A204.1 (cell line): ENCODE results near the gene RAB23.

Source experiments
- FAIRE-seq: peaks from 2 replicates; lab custom pipeline; 2012; peaks lifted over from hg19 to GRCh38; lab: Jason Lieb, UNC

Gene RAB23

DNA sequence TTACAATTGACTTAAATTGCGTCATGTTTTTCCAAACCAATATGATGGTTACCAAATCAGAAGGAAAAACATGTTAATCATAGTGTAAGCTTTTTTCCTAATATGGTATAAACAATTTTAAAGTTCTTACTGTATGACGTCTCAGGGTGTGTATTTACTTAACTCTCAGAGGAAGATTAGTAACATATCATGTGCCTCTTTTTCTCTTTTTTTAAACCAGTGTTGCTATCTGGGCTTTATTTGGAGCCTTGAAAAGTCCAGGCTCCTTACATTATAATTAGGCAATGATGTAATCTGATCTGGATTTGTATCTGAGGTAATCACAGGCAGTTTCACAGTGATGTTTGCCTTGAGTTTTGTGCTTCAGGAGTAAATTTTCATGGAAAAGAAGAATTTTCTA is 20.4 kb upstream of the RAB23 start:
- FAIRE-seq: no peak

DNA sequence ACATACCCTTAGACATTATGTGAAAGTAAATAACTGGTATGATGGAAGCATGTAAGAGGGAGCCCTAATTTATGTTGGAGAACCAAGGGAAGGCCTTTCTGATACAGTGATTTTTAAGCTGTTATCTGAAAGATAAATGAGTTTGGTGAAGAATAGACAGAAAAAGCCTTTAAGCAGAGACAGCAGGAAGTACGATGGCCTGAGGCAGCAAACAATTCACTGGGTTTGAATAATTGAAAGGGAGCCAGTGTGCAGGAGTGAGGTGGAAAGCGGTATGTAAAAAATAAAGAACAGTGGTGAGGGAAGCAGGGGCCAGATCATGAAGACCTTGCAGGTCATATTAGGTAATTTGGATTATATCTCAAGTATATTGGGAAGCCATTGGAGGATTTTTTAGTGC is 4.1 kb upstream of the RAB23 start:
- FAIRE-seq: no peak

DNA sequence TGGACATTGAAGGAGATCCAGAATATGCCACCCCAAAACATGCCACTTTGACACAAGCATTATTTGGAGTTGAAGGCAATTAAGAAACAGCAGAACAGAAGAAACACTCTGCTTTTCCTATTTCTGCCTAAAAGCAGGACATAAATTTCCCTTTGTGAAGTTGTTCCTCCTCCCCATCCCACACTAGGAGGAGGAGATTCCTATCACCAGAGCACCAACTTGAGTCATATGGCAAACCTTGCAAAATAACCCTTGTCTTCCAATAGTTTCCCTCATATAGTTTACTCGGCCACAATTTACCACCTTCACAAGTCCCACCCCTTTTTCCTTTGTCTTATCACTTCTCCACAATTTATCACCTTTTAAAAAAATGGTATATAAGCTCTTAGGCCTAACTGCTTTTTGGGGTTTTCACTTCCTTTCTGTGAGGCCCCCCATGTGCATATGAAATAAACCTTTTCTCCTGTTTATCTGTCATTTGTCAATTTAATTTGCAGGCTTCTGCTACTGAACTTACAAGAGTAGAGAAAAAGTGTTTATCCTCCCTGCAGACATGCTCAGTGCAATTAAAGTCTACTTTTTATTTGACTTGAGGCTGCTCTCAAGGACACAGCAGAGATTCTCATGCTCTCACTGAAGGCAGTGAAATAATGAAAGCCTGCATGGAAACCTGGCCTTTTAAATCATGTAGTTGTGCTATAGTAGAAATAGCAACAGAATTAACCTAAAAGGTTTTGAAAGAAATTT is 2.8 kb upstream of the RAB23 start:
- FAIRE-seq: no peak

DNA sequence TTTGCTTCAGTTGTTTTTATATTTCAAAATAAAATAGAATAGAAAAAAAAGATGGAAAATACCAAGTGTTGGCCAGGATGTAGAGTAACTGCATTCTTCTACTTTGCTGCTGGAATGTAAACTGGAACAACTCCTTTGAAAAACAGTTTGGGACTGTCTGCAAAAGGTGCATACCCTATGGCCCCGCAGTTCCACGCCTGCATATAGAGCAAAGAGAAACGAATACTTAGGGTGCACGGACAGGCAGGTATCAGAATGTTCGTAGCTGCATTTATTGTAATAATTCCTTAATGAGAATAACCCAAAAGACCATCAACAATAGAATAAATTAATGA is 603 bp upstream of the RAB23 start:
- no peak for FAIRE-seq

DNA sequence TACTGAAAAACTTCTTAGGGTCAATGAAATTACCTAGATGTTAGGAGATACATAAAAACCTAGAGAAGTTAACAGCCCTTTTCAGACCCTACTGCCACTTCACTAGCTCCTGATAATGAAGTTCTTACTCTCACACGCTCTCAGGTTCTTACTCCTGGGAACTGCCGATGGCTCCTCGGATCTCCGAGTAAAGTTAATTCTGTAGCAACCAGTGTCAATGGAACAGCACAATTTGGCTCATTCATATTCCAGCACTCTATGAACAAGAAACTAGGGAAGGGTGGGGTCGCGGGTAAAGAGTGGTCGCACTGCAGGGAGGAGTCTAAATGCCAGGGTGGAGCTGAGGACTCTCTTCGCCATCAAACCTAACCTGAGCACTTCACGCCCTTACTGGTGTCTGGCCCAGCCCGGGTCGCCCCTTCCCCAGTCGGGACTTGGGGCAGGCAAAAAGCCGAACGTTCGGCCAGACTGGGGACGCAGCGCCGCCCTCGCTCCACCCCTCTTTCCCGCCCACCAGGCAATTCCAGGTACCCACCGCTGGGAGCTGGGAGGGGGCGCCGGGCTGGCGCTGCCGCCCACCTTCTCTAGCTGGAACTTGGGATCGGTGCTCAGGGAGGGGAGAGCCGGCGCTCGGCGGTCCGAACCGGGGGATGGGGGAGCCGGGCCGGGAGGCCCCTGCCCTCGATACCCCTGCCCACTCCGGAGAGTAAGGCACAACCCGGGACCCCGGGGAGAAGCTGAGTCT is 744 bp downstream of the RAB23 start:
- no peak for FAIRE-seq

DNA sequence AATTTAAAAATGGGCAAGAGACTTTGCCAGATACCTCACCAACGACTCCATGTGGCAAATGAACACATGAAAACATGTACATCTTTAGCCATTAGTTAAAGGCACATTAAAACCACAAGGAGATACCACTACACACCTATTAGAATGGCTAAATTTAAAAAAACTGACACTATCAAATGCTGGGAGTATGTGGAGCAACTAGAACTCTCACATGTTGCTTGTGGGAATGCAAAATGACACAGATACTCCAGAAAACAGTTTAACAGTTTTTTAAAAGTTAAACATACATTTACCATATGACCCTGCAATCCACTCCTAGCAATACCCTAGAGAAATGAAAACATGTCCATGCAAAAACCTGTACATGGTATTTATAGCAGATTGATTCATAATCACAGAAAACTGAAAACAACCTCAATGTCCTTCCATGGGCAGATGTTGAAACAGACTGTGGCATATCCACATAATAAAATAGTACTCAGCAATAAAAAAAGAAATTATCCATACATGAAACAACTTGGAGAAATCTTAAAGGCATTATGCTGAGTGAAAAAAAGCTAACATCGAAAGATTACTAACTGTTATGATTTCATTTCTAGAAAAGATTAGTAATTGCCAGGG is 1.9 kb downstream of the RAB23 start:
- no peak for FAIRE-seq

DNA sequence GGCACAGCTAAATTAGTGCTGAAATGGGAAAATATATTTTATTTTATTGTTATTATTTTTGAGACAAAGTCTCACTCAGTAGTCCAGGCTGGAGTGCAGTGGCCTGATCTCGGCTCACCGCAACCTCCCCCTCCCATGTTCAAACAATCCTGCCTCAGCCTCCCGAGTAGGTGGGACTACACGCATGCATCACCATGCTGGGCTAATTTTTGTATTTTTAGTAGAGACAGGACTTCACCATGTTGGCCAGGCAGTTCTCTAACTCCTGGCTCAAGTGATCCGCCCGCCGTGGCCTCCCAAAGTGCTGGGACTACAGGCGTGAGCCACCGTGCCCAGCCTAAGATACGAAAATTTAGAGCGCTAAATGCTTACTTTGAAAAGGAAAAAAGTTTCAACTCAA is 4.8 kb downstream of the RAB23 start:
- no peak for FAIRE-seq

DNA sequence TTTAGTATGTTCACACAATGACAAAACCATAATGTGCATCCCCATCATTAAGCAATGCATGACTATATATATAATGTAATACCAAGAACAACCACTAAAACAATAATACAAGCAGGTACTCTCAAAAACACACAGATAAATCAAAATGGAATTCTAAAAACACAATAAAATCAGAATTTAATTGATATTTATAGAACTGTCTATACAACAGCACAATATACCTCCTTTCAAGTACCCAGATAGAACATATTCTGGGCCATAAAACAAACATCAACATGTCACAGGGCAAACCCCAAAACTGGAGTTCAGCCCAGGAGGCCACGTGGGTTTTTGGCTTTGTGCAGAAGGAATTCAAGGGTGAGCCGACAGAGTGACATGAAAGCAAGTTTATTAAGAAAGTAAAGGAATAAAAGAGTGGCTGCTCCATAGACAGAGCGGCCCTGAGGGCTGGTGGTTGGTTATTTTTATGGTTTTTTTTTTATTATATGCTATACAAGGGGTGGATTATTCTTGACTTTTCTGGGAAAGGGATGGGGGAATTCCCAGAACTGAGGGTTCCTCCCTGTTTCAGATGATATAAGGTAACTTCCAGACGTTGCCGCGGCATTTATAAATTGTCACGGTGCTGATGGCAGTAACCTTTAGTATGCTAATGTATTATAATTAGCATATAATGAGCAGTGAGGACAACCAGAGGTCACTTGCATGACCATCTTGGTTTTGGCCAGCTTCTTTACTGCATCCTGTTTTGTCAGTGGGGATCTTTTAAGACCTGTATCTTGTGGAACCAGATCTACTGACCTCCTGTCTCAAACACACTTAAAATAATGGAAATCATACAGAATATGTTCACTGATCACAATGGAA is 5.6 kb downstream of the RAB23 start:
- FAIRE-seq: no peak

DNA sequence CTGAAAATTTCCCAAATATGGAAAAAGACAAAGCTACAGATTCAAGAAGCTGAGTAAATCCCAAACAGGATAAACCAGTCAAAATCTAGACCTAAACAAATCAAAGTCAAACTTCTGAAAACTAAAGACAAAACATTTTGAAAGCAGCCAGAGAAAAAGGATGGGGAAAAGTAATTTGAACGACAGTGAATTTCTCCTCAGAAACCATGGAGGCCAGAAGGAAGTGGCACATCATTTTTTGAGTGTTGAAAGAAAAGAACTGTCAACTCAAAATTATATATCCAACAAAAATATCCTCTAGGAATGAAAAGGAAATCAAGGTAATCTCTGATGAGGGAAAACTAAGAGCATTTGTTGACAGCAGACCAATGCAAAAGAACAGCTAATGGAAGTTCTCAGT is 6.8 kb downstream of the RAB23 start:
- FAIRE-seq: no peak

DNA sequence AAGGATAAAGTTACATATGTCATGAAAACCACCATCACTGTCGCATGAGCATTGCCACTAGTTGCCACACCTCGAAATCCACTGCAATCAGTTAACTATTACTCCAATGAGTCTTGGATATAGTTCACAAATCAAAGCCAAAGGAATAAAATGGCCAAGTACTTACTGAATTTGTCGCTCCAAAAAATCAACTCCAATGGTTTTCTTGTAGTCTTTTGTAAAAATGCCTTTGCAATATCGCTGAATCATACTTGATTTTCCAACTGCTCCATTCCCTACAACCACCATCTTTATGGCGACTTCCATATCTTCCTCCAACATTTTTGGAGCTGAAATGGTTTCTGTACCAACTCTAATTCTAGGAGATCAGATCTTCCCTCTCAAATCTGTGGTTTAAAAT is 12.0 kb downstream of the RAB23 start:
- FAIRE-seq: no peak

DNA sequence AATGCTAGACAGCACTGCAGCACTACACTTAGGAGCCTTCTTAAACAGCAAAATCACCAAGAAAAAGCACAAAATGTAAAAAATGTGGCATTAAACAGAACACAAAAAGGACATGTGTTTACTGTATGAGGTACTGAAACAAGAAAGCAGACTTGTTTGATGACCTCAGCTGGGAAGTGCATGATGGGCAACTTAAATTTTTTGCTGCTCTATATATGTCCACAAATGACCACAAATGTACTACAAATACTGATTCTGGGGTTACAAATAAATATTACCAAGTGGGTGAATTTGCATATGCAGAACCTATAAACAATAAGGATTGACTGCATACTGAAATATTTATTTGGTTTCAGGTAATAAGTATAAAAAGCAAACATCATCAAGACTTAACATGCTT is 13.1 kb downstream of the RAB23 start:
- FAIRE-seq: no peak

DNA sequence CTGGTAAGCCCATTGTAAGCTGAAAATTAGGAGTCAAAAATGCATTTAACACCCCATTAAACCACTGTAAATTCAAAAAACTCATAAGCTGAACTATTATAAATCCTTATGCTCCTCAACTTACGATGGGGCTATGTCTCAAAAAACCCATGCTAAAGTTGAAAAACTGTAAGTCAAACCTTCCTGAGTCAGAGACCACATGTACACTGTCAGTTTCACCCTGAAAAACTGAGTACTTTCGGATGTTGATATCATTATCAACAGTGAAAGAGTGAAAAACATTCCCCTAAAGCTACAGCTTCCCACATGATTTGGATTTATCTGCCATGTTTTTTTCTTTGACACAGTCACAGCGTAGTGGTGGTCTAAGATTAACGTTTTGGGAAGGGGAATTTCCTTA is 14.2 kb downstream of the RAB23 start:
- no peak for FAIRE-seq

DNA sequence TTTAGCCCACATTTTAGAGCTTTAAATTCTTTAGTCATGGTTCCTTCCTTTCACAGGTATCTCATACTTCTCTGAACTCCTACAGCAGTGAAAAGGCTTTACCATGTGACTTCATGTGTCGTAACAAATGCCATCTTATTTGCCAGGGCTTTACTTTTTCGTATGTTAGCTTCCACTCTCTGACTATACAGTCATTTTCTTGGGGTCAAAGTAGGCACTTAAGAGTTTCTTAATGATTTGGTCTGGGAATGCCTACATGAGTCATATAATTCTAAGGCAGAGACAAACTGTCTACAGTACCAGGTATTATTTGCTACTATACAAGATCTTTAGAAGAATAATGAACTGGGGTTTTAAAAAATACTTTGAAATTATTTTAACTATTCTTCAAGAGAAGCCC is 15.0 kb downstream of the RAB23 start:
- FAIRE-seq: no peak

DNA sequence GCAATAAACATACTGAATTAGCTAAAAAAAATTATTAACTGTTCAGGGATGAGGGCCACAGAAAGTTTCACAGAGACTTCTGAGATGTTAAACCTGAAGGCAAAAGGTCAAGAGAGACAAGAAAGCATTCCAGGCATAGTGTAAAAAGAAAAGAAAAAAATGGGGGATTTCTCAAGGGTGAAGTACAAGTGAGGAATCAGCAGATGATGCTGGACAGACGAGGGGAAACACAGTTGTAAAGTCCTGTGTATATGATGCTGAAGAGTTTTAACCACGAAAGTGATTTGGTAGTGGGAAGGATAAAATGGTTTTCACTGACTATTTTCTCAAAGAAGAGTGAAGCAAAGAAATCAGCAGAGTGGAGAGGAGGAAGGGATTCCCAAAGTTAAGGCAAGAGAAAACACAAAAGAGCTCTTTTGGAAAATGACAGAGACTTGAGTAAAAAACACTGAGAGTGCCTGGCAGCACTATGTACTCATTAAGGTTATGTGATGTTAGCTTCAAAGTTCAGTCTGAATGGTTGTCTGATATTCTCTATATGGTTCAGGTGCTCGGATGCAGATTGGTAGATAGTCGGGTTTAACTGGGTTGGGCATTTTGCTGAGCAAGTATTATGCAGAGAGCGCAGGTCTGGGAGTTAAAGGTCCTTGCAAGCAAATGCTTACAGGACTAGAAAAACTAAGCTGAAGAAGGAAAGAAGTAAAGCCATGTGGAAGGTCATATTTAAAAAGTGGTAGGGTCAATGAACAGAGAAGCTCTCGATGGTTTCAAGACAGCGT is 16.4 kb downstream of the RAB23 start:
- FAIRE-seq: no peak

DNA sequence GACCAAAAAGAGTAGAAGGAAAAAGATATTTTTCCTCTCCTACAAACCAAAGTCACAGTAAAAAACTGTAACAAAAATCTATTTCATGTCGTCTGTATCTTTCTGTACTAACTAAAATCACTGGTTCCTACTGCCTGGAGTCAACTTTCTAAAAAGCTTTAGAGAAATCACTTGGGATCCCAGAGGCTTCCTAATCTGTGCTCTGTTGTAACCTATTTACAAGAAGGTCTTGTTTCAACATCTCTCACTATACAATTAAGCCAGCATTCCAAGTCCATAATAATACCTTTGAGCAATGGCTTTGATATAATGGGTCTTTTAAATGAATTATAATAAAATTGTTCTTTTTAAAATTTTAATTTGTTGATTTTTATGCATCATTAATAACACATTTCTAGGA is 20.4 kb downstream of the RAB23 start:
- no peak for FAIRE-seq

DNA sequence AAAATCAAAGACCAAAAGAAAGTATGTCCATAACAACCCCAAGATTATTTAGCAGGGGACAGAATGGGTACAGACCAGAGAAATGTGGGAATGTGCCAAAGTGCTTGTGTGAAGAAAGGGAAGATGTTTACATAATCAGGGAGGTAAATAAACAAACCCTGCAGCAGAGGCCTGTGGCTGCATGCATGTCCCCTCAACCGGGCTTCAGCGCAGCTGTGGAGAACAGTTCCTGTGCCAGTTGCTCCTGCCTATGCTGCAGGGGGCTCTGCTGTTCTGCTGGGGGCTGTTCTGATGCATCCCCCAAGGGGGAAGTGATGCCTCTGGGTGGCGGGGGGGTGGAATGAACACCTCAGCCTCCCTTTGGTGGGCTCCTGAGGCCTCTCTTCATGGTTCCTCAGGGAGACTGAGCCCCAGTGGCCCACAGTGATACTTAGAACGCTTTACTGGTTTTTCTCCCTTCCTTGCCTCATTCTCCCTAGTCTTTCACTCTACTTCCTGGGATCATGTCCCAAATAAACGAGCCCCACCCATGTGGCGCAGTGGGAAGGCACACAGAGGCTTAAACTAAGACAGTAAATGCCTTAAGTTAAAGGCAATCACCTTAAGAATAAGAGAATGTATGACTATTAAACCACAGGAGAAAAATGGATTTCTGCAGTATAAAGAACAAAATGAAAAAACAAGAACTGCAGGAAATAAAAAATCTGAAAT is 23.0 kb downstream of the RAB23 start:
- FAIRE-seq: no peak

DNA sequence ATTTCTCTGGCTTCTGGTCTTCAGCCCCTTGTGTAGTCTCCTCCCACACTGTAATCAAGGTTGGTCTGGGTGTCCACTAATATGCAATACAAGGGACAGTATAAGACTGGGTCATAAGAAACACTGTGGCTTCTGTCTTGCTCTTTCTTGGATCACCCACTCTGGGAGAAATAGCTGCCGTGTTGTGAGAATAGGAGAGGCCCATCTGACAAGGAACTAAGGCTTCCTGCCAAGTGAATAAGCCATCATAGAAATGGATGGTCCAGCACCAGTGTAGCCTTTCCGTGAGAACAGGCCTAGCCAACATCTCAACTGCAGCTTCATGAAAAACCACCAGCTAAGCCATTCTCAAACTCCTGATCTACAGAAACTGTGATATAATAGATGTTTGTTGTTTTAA is 26.6 kb downstream of the RAB23 start:
- no peak for FAIRE-seq

DNA sequence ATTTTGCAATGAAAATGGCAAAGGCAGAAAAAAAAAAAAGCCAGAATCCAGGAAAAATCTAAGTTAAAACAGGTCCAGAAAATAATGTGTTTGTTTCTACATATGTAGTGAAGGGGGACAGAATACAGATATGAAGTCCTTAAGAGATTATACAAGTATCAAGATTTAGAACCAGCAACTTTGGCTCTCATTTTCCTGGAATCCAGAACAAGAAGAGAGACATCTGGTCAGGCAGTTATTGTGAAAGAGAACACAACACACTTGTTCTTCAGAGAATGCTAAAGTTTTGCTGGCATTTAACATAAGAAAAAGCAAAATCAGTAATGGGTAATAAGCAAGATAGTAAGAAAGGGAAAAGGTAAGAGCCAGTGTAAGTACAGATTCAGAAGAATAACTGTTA is 28.9 kb downstream of the RAB23 start:
- no peak for FAIRE-seq

DNA sequence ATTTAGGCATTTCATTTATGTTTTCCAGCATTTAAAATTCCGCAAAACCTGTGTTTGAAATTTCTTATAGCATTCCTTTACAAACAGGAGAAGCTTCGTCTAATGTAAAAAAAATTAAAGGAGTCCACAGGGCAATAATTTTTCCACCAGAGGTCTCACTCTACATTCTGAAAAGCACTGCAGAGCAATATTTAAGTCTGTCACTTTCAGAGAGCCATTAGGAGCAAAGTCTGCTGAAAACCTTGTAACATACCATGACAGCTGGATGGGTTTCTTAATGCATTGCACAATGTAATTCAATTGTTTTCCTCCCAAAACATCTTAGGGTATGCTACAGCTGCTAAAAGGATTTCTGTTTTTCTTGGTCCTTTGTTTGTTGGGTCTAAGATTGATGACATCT is 32.0 kb downstream of the RAB23 start:
- FAIRE-seq: peak; percentile 81

DNA sequence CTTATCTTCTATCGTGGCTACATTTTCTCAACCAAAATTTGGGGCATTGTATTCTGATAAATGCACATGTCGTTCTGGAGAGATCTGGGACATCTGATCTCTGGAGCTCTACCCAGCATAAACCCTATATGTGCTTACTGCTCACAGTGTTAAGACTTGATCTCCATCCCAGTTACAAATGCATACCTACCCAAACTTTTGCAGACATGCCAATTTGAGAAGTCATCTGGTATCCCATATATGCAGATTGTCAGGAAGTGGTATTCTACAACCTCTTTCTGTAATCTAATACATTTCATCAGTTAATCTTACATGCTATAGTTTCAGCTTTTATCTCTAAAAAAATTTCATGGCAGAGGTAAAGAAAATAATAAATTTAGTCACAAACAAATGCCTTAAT is 38.8 kb downstream of the RAB23 start:
- FAIRE-seq: no peak

DNA sequence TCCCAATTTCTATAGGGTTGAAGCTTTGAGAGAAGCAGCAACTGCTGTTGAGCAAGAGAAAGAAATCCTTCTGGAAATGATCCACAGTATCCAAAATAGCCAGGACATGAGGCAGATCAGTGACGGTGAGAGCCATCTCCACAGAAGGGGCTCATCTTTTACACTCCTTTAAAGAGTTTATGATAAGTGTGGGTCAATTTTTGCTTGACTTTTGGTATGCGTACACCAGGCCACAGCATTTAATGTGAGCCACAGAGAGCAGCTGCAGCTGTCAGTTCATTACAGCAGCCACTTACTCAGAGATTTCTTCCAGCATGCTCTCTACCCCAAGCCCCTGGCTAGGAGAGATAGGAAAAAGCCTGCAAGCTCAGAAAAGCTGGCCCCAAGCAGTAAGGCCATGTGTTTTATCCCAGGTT is 40.1 kb downstream of the RAB23 start:
- FAIRE-seq: no peak
